Measurements from ENCODE around the gene MED12L. TPM values are rescaled to one million over a fixed set of nuclear protein-coding genes. Genes with fewer than 3 reads are reported as not detected.
A peak's percentile ranks its signal among the peaks of the same experiment; 100 is the strongest.

Gene MED12L
- total and polyA plus RNA-seq, 4 experiments from 2014 or later: 0.35 to 0.78 TPM; not detected in 2

DNA sequence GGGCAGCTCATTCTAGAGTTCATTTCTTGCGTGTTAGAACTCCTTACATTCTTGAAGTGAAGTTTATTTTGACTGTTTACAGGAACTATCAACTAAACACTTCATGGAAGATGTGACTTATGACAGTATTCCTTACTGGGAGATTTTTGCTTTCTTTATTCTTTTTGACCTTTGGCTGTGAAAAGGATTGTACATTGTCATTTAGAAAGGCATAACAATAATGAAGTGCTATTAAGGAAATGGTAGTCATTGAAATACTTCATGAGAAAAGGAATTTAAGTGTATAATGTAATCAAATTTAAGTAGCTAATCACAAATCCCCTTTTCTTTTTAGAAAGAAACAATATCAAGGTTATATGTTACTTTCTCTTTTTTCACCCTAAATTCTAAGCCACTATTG lies 181.6 kb downstream of the MED12L start:
- Histone ChIP-seq H3K4me1 (ENCODE audit: insufficient read depth, low read length) (peaks cover 10% of the 10 kb centered on the region), H3K36me3 (ENCODE audit: insufficient read depth, low read length) (no peaks in the 10 kb centered on the region), H3K4me3 (ENCODE audit: low read length in 2 of 2) (no peak overlapping the region), H3K27me3 (ENCODE audit: insufficient read depth, low read length) (no peaks in the 10 kb centered on the region), H3K27ac (ENCODE audit: low read depth, low read length) (no peak overlapping the region), H3K9me3 (ENCODE audit: control insufficient read depth in 1 of 2, low read length in 2 of 2) (no peaks in the 10 kb centered on the region)
- Mint-ChIP-seq H3K4me1 (peaks cover 10 to 25% (median 13%) of the 10 kb centered on the region in 4 donors), H3K27ac (no peak overlapping the region), H3K27me3 (peaks cover 0 to 1% of the 10 kb centered on the region in 2 donors), H3K9me3 (no peaks in the 10 kb centered on the region), H3K4me3 (no peak overlapping the region), H3K36me3 (no peaks in the 10 kb centered on the region)
- CTCF ChIA-PET (ENCODE audit: partially characterized antibody): interaction anchor here (1.5 to 2.8 kb wide), 9 partner anchors 9 to 111 kb away, joined by 3 to 19 read pairs (median 10); partner anchors contain the start of gene P2RY14
- DNase-seq: no peak
- intact Hi-C loops (cut with micrococcal nuclease): no loop called here
- POLR2A ChIA-PET (ENCODE audit: partially characterized antibody): interaction anchor here (1.0 kb wide), 1 partner anchor 11 kb away, joined by 3 read pairs; the partner anchor contains the start of gene P2RY14

DNA sequence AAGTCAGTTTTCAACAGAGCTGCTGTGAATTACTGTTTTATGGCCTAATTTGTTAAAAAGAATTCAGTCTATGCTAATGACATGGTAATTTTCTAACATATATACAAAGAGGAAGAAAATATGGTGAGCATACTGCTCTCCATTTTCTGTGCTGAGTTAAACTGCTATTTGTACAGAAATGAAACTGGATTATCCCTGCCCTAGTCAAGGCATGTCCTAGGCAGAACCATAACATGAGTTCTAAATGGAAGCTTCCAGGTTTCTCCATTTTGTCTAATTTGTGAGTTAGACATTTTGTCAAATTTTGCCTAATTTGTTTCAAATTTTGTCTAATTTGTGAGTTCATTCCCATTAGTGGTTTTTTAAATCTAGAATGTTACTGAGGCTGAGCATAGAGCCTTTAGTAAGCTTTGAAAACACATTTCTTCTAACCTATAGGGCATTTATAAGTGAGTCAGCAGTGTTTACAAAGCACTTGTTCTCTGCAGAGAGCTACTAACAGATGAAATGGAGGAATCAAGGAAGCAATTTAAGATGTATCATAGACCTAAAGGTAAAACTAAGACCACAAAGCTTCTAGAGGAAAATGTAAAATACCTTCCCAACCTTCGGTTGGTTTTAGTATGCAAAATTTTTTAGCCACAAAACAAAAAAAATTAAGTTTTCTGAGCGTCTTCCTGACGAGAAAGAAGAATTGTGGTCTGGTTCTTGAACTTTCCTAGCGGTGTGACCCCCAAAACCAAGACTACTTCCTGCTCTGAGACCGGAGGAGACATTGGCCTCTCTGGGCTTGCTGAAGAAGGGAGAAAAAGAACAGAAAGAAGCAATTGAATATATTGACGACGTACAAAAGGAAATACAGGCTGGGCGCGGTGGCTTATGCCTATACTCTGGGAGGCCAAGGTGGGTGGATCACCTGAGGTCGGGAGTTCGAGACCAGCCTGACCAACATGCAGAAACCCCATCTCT lies 183.1 kb downstream of the MED12L start:
- Histone ChIP-seq H3K9me3 (ENCODE audit: control insufficient read depth in 1 of 2, low read length in 2 of 2) (no peaks in the 10 kb centered on the region), H3K27me3 (ENCODE audit: insufficient read depth, low read length) (no peaks in the 10 kb centered on the region), H3K4me1 (ENCODE audit: insufficient read depth, low read length) (peaks cover 10% of the 10 kb centered on the region), H3K27ac (ENCODE audit: low read depth, low read length) (no peak overlapping the region), H3K4me3 (ENCODE audit: low read length in 2 of 2) (no peak overlapping the region), H3K36me3 (ENCODE audit: insufficient read depth, low read length) (no peaks in the 10 kb centered on the region)
- H3K4me1 Mint-ChIP-seq: peaks cover 10 to 25% (median 14%) of the 10 kb centered on the region in 4 donors
- DNase-seq: peak; percentile 43 to 53 (median 47)
- ChIA-PET CTCF (ENCODE audit: partially characterized antibody) (interaction anchor here (0.7 to 2.8 kb wide), 13 partner anchors 8 to 113 kb away, joined by 3 to 19 read pairs (median 6); partner anchors contain the start of gene P2RY14), POLR2A (ENCODE audit: partially characterized antibody) (interaction anchor here (0.8 to 1.4 kb wide), 3 partner anchors 9 to 68 kb away, joined by 3 to 6 read pairs (median 5); no protein-coding TSS in a partner anchor)
- H3K27ac Mint-ChIP-seq: peak overlapping the region; percentile 68 to 92 (median 85)
- H3K4me3 Mint-ChIP-seq: peak overlapping the region; percentile 50 to 81 (median 74)
- H3K9me3 Mint-ChIP-seq: no peaks in the 10 kb centered on the region
- no peaks in the 10 kb centered on the region for H3K36me3 Mint-ChIP-seq
- H3K27me3 Mint-ChIP-seq: peaks cover 0 to 1% of the 10 kb centered on the region in 2 donors
- intact Hi-C loops (cut with micrococcal nuclease): no loop called here

DNA sequence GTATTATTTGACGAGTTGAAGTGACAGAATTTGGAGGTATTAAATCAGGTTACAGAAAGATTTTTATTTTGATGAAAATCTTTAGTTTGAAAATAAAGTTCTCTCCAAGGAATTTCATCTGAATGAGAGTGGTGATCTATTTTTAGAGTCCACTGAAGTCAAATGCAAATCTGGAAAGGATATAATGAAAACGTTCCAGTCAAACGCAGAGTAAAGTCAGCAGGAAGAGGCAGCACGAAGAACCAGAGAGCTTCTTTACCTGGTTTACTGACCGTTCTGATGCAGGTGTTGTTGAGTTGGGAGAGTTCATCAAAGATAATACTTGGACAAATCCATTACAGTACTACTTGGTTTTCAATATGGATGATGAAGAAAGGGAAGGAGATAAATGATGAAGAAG lies 184.2 kb downstream of the MED12L start:
- H3K27me3 Mint-ChIP-seq: peaks cover 0 to 1% of the 10 kb centered on the region in 2 donors
- Histone ChIP-seq H3K36me3 (ENCODE audit: insufficient read depth, low read length) (no peaks in the 10 kb centered on the region), H3K4me1 (ENCODE audit: insufficient read depth, low read length) (peaks cover 10% of the 10 kb centered on the region), H3K9me3 (ENCODE audit: control insufficient read depth in 1 of 2, low read length in 2 of 2) (no peaks in the 10 kb centered on the region), H3K27me3 (ENCODE audit: insufficient read depth, low read length) (no peaks in the 10 kb centered on the region), H3K27ac (ENCODE audit: low read depth, low read length) (no peak overlapping the region), H3K4me3 (ENCODE audit: low read length in 2 of 2) (no peak overlapping the region)
- H3K4me1 Mint-ChIP-seq: peaks cover 10 to 27% (median 18%) of the 10 kb centered on the region in 4 donors
- intact Hi-C loops (cut with micrococcal nuclease): no loop called here
- no peak for DNase-seq
- H3K36me3 Mint-ChIP-seq: no peaks in the 10 kb centered on the region
- ChIA-PET CTCF (ENCODE audit: partially characterized antibody) (interaction anchor here (1.1 kb wide), 1 partner anchor 9 kb away, joined by 3 read pairs; the partner anchor contains the start of gene P2RY14), POLR2A (ENCODE audit: partially characterized antibody) (no interaction called here)
- H3K4me3 Mint-ChIP-seq: peak overlapping the region in 1 of 8 donors; percentile 9
- H3K9me3 Mint-ChIP-seq: no peaks in the 10 kb centered on the region
- H3K27ac Mint-ChIP-seq: peak overlapping the region in 1 of 7 donors; percentile 60

DNA sequence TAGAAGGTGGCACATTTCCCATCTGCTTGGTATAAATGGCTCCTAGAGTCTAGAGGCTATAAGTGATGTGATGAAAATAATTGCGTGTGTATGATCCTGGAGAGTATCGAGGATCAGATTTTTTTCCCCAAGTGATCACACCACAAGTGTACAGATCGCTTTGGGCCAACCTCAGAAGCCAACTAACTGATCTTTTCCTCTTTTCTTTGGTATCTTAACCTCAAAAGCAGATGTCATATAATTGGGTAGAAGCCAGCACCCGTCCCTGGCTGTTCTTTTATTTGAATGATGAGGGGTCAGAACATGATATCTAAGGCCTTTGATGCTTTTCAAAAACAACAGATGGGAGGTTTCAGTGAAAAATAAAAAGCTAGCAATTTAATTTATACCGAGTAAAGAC lies 189.6 kb downstream of the MED12L start:
- H3K36me3 Mint-ChIP-seq: no peaks in the 10 kb centered on the region
- Histone ChIP-seq H3K27me3 (ENCODE audit: insufficient read depth, low read length) (no peaks in the 10 kb centered on the region), H3K27ac (ENCODE audit: low read depth, low read length) (no peak overlapping the region), H3K4me3 (ENCODE audit: low read length in 2 of 2) (no peak overlapping the region), H3K9me3 (ENCODE audit: control insufficient read depth in 1 of 2, low read length in 2 of 2) (no peaks in the 10 kb centered on the region), H3K4me1 (ENCODE audit: insufficient read depth, low read length) (peaks cover 41% of the 10 kb centered on the region), H3K36me3 (ENCODE audit: insufficient read depth, low read length) (no peaks in the 10 kb centered on the region)
- intact Hi-C loops (cut with micrococcal nuclease): no loop called here
- H3K4me1 Mint-ChIP-seq: peaks cover 23 to 54% (median 37%) of the 10 kb centered on the region in 4 donors
- ChIA-PET POLR2A (ENCODE audit: partially characterized antibody) (interaction anchor here (0.7 to 1.3 kb wide), 3 partner anchors 47 to 106 kb away, joined by 3 read pairs; no protein-coding TSS in a partner anchor), CTCF (ENCODE audit: partially characterized antibody) (interaction anchor here (9.3 to 9.5 kb wide), 2 partner anchors 48 to 106 kb away, joined by 200 to 221 read pairs; no protein-coding TSS in a partner anchor)
- peak overlapping the region; percentile 4 to 96 (median 60) for H3K27ac Mint-ChIP-seq
- H3K9me3 Mint-ChIP-seq: no peaks in the 10 kb centered on the region
- H3K4me3 Mint-ChIP-seq: peak overlapping the region in 3 of 8 donors; percentile 3 to 51 (median 11)
- no peaks in the 10 kb centered on the region for H3K27me3 Mint-ChIP-seq
- DNase-seq: no peak

DNA sequence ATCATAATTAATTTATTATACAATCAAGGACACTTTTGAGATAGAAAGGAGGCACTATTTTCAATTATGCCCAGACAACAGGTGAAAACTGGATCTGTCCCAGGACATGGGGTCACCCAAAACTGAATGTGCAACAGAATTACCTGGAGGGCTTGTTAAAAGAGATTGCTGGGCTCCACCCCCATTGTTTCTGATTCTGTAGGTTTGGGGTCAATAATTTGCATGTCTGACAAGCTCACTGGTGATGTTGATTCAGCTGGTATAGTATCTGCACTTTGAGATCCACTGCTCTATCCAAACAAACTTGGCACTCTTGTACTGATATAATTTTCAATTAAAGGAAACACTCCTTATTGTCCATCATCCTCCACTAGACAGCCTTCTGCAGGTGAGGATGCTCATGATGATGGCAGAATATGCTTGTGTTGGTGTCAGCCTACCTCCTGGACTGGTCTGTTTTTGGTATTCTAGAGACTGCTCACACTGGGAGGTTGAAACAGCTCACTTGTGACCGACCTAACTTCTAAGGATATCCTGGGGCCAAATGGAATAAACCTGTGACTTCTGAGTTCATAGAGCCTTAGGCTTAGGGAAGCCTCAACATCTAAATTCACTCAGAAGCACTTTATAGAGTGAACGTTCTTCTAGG lies 190.7 kb downstream of the MED12L start:
- intact Hi-C loops (cut with micrococcal nuclease): no loop called here
- H3K27ac ChIP-seq (ENCODE audit: low read depth, low read length): peak overlapping the region; percentile 33

DNA sequence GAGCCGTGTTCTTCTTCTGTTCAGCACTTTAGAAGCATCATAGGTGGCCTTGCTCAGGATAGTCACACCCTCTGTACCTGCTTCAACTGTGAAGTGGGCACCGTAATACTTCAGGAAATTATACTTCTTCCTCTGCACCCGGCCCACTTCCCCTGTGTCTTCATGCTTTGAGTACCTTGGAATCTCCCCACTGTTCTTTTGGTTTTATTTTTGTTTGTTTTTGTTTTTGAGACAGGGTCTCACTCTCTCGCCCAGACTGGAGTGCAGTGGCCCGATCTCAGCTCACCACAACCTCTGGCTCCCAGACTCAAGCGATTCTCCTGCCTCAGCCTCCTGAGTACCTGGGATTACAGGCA lies 191.2 kb downstream of the MED12L start:
- intact Hi-C loops (cut with micrococcal nuclease): no loop called here
- CTCF ChIA-PET (ENCODE audit: partially characterized antibody): interaction anchor here (1.0 to 9.5 kb wide), 5 partner anchors 9 to 107 kb away, joined by 3 to 221 read pairs (median 6); no protein-coding TSS in a partner anchor
- Mint-ChIP-seq H3K36me3 (no peaks in the 10 kb centered on the region), H3K4me1 (peaks cover 23 to 54% (median 36%) of the 10 kb centered on the region in 4 donors), H3K4me3 (peak overlapping the region; percentile 56 to 90 (median 72)), H3K27ac (peak overlapping the region; percentile 93 to 96 (median 94)), H3K27me3 (no peaks in the 10 kb centered on the region), H3K9me3 (no peaks in the 10 kb centered on the region)
- DNase-seq: peak; percentile 46 to 72 (median 59)
- H3K27me3 ChIP-seq (ENCODE audit: insufficient read depth, low read length): no peaks in the 10 kb centered on the region
- no peaks in the 10 kb centered on the region for H3K36me3 ChIP-seq (ENCODE audit: insufficient read depth, low read length)
- H3K27ac ChIP-seq (ENCODE audit: low read depth, low read length): peak overlapping the region; percentile 33
- POLR2A ChIA-PET (ENCODE audit: partially characterized antibody): interaction anchor here (1.4 kb wide), 1 partner anchor 74 kb away, joined by 4 read pairs; the partner anchor contains the start of gene GPR171
- no peak overlapping the region for H3K4me3 ChIP-seq (ENCODE audit: low read length in 2 of 2)
- H3K9me3 ChIP-seq (ENCODE audit: control insufficient read depth in 1 of 2, low read length in 2 of 2): no peaks in the 10 kb centered on the region
- H3K4me1 ChIP-seq (ENCODE audit: insufficient read depth, low read length): peaks cover 41% of the 10 kb centered on the region

More for the DNA sequence above, 190.7 kb downstream of the MED12L start:
- Mint-ChIP-seq H3K9me3 (no peaks in the 10 kb centered on the region), H3K27ac (peak overlapping the region; percentile 93 to 96 (median 94)), H3K4me1 (peaks cover 23 to 54% (median 36%) of the 10 kb centered on the region in 4 donors), H3K27me3 (no peaks in the 10 kb centered on the region), H3K36me3 (no peaks in the 10 kb centered on the region), H3K4me3 (peak overlapping the region in 7 of 8 donors; percentile 65 to 90 (median 74))
- ChIA-PET CTCF (ENCODE audit: partially characterized antibody) (interaction anchor here (1.0 to 9.5 kb wide), 6 partner anchors 9 to 125 kb away, joined by 3 to 221 read pairs (median 4); no protein-coding TSS in a partner anchor), POLR2A (ENCODE audit: partially characterized antibody) (interaction anchor here (1.2 to 1.3 kb wide), 2 partner anchors 48 to 105 kb away, joined by 3 read pairs; no protein-coding TSS in a partner anchor)
- H3K27me3 ChIP-seq (ENCODE audit: insufficient read depth, low read length): no peaks in the 10 kb centered on the region
- H3K36me3 ChIP-seq (ENCODE audit: insufficient read depth, low read length): no peaks in the 10 kb centered on the region
- DNase-seq: no peak
- H3K9me3 ChIP-seq (ENCODE audit: control insufficient read depth in 1 of 2, low read length in 2 of 2): no peaks in the 10 kb centered on the region
- no peak overlapping the region for H3K4me3 ChIP-seq (ENCODE audit: low read length in 2 of 2)
- H3K4me1 ChIP-seq (ENCODE audit: insufficient read depth, low read length): peaks cover 41% of the 10 kb centered on the region

Data from CD4-positive, alpha-beta memory T cell (primary cell).